Parietal lobe (tissue), 2 donors: ENCODE results near the gene CC2D1A. TPM values are rescaled to one million over a fixed set of nuclear protein-coding genes. Genes with fewer than 3 reads are reported as not detected.

Experiments used
- small RNA-seq: library from RNA; depleted of rRNA; stranded (forward); fragments of <200 nt; gene quantifications from one replicate; pipeline ENCODE3, GENCODE V24; 2014; ENCODE audit warnings: low replicate concordance
- total RNA-seq: library from RNA; depleted of rRNA; stranded (reverse); fragments of >200 nt; gene quantifications from one replicate; pipeline ENCODE4 v1.2.3, GENCODE V29; 2014

The CC2D1A gene
- 20.0 TPM for total RNA-seq

DNA sequence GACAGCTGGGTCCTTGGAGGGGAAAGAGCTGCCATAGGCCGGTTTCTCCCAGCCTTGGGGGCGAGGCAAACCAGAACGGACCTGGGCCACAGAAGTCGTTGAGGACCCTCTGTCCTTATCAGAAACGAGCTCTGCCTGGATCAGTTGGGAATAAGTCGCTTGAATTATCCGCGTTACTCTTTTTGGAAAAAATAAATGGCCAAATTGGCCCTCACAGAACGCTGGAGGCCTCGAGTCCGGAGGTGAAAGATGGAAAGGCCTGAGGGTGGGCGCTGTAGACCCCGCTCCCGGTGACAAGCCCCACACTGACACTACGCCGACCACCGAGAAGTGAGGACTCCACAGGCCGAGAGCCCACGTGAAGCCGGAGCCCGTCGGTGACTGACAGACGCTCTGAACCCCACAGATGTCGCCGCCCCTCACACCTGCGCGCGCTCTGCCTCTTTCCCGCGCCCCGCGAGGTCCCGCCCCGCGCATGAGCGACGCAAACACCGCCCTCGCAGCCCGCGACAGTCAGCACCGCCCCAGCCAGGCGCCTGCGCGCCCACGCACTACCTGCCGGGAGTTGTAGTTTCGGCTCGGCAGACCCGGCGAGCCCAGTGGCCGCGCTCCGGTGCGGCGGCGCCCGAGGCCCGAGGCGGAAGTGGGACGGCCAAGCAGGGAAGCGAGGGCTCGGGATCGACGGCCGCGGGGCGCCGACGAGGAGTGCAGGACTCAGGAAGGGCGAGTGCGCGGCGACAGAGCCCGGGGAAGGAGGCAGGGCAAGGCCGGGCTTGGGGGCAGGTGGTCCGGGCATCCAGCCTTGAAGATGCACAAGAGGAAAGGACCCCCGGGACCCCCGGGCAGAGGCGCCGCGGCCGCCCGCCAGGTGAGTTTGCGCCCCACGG, at the start of gene CC2D1A, which contains the start of gene BRME1:
CC2D1A (plus strand) TSS at position 568 of the 887 bp plus-strand sequence; CDS start at position 809, 241 bp downstream.
BRME1 (minus strand) TSS at position 484 of the 887 bp plus-strand sequence. CDS start 1,225 bp downstream, outside the sequence.

DNA sequence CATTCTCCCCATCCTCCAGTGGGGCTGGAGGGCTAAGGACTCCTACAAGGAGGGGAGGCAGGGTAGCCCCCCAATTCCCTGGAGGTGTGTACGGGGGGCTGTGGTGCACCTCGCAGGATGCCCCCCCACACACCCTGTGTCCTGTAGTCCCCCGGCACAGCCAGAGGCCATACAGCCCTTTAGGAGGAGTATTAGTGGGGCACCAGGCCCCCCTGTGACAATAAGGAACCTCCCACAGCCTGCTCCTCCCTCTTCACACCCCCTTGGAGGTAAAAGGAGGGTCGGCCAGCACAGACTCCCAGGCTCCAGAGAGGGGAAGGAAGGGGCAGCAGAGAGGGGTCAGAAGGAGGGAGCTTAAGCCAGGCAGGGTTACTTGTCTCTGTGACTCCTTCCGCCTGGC, 29.2 kb upstream of the CC2D1A start, which contains the start of gene NANOS3:
NANOS3 (plus strand) TSS at position 301 of the 400 bp plus-strand sequence. CDS start 115 bp downstream, outside the sequence.

DNA sequence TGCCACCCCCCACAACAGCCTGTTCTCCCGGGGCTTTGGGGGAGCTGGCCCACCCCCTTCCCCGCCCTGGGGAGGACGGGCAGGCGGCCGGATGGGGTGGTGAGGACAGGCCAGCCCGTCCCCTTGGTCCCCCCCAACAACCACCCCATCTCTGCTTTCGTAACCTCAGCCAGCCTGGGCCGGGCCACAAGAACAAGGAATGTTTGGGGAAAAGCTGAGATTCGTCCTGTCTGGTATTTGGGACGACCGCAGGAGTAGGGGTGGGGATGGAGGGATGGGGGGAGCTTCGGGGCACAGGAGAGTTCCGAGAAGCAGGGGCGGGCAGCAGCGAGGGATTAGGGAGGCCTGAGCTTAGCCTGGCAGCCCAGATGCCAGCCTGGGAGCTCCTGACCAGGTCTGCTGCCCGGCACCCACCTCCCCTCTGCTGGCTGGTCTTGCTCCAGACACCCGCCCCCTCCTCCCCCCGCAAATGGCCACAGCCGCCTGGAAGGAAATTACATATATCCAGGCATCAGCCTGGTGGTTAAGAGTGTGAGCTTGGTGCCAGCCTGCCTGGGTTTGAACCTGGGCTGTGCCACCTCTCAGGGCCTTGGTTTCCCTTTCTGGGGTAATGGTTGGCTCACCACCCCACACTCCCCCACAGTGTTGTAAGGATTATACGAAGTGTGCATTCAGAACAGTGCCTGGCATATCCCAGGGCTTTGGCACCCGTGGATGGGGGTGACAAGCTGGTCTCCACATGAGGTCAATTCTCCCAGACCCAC, 32.5 kb downstream of the CC2D1A start, which contains the start of gene PODNL1:
PODNL1 (minus strand) TSS at position 117 of the 764 bp plus-strand sequence. CDS start 236 bp downstream, outside the sequence.

DNA sequence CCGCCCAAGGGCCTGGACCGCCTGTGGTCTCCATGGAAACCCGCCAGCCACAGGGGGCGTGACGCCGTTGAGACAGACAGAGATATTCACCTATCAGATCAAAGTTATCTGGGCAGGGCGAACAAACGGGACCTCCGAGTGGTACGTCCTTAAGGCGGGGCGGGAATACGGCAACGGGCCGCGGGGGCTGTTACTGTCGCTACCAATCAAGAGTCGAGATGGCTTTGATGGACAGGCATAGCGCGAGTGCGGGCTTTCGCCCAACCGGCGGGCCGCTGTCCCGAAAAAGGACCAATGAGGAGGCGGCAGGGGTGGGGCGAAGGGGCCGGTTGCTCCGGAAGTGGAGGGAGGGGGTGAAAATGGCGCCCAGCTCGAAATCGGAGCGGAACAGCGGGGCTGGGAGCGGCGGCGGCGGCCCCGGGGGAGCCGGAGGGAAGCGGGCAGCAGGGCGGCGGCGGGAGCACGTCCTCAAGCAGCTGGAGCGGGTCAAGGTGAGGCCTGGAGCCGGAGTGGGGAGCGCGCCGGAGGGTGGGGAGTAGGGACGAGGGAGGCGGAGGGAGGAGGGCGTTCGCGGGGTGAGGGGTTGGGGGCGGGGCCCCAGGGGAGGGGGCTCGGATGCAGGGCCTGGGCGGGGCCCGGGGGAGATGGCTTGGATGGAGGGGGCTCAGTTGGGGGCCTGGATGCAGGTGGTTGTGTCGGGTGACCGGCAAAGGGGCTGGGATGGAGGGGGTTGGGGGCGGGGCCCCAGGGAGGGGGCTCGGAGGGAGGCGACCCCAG, 46.3 kb downstream of the CC2D1A start, which contains the start of gene DCAF15:
DCAF15 (plus strand) TSS at position 356 of the 777 bp plus-strand sequence; CDS start at position 360, 4 bp downstream.

Small RNA genes lying within 50 kb of the gene (small RNA-seq; reads per million reads assigned to genes)
- 1,661 reads per million, percentile 99 among the genes with 10 or more reads in this experiment for gene MIR181C
- 265 reads per million, percentile 97 among the genes with 10 or more reads in this experiment for gene MIR181D

Other genes with a start within 250 kb of the CC2D1A start
- 32.9 TPM for gene MRI1, start 141.7 kb upstream of the CC2D1A start, total RNA-seq
- 18.2 TPM for gene C19orf53, start 131.7 kb upstream of the CC2D1A start, total RNA-seq
- 17.5 TPM for gene ZSWIM4, start 110.8 kb upstream of the CC2D1A start, total RNA-seq
- gene NANOS3, start 29.1 kb upstream of the CC2D1A start, total RNA-seq, result 3.8 TPM
- gene BRME1, start 84 bp upstream of the CC2D1A start, total RNA-seq, result 21.9 TPM
- gene PODNL1, start 32.2 kb downstream of the CC2D1A start, total RNA-seq, result not detected
- gene DCAF15, start 46.3 kb downstream of the CC2D1A start, total RNA-seq, result 19.1 TPM
- gene RFX1, start 100.1 kb downstream of the CC2D1A start, total RNA-seq, result 4.4 TPM
- not detected for gene RLN3, start 121.9 kb downstream of the CC2D1A start, total RNA-seq
- gene IL27RA, start 125.6 kb downstream of the CC2D1A start, total RNA-seq, result 5.6 TPM
- gene PALM3, start 155.9 kb downstream of the CC2D1A start, total RNA-seq, result 4.7 TPM
- 0.63 TPM for gene MISP3, start 166.6 kb downstream of the CC2D1A start, total RNA-seq
- not detected for gene C19orf67, start 179.6 kb downstream of the CC2D1A start, total RNA-seq
- gene SAMD1, start 184.6 kb downstream of the CC2D1A start, total RNA-seq, result 36.3 TPM
- 42.9 TPM for gene PRKACA, start 211.6 kb downstream of the CC2D1A start, total RNA-seq
- gene ASF1B, start 230.4 kb downstream of the CC2D1A start, total RNA-seq, result 2.8 TPM